ENCODE results near the gene HSD3B1.
"Not testable (repeated sequence)": the region's sequence is repeated elsewhere in the genome, so short reads cannot be mapped to it uniquely, and the experiment has no call there.

The HSD3B1 gene

GRCh38 chr1:119554183-119554582 lies 47.2 kb downstream of the HSD3B1 start:
- no peak for DNase-seq

DNA sequence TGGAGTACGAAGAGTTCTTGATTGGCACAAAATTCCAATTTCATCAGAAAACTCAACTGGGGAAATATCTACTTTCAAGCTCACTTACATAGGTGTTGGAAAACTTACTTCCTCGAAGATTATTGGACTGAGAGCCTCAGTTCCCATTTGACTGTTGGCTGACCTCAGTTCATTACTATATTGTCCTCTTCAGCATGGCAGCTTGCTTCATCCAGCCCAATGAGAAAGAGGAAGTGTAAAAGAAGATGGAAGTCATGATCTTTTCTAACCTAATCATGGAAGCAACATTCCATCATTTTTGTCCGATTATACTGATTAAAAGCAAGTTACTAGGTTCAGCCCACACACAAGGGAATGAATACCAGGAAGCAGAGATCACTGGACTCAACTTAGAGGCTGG lies 49.4 kb downstream of the HSD3B1 start:
- no peak for DNase-seq

DNA sequence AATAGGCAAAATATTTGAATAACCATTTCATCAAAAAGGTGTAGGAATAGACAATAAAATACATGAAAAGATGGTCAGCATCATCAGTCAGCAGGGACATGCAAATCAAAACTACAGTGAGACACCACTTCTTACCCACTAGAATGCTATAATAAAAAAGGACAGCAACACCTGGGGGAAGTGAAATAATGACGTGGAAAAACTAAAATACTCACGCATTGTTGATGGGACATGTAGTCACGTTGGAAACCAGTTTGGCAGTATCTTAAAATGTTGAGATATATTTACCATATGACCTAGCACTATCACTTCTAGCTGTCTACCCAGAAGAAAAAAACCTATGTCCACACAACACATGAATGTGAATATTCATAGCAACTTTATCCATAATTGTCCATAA lies 53.4 kb downstream of the HSD3B1 start:
- not testable (repeated sequence) for DNase-seq

GRCh38 chr1:119564548-119564947 lies 57.5 kb downstream of the HSD3B1 start:
- DNase-seq, result no peak
